IMR-90 (cell line): ENCODE measurements around the gene RSRC1. TPM values are rescaled to one million over a fixed set of nuclear protein-coding genes. Genes with fewer than 3 reads are reported as not detected.

Experiments
- ATAC-seq: fragments of 200-7000 bp; cut with Tn5 transposase; 2 replicates; pipeline ENCODE4 v1.9.1; 2020; ENCODE audit warnings: low read depth, mild to moderate bottlenecking, moderate library complexity
- BruUV-seq: library from RNA; stranded (reverse); fragments of 400-500 nt; replicated peaks from 2 replicates; lab custom pipeline; 2021; lab: Mats Ljungman, UMichigan
- CTCF ChIA-PET: fragments of 300-600 bp; formaldehyde crosslinking; extraction: SDS; loops from one replicate; lab custom pipeline; 2021; ENCODE audit warnings: antibody characterized with exemption; lab: Yijun Ruan, JAX
- POLR2A ChIA-PET: fragments of 300-600 bp; sonication (Branson Sonifier 250); formaldehyde crosslinking; loops from one replicate; lab custom pipeline; 2022; ENCODE audit warnings: antibody characterized with exemption; ENCODE audit not compliant: unreplicated experiment; lab: Charles Lee
- DNase-seq: peaks from one replicate; pipeline ENCODE4 v3.0.0; 2013
- H2AFZ ChIP-seq: replicated peaks from 2 replicates; pipeline ENCODE3; 2013; ENCODE audit warnings: low read length, mild to moderate bottlenecking; ENCODE audit not compliant: poor library complexity
- H2AK5ac ChIP-seq: 2 replicates; pipeline ENCODE4 v1.6.1; 2013; ENCODE audit warnings: low read depth, low read length, inconsistent platforms
- H2AK9ac ChIP-seq: replicated peaks from 2 replicates; pipeline ENCODE3; 2013; ENCODE audit warnings: mild to moderate bottlenecking, low read depth, low read length, moderate library complexity; ENCODE audit not compliant: poor library complexity
- H2BK120ac ChIP-seq: 2 replicates; pipeline ENCODE4 v1.6.1; 2013; ENCODE audit warnings: low read depth, low read length, inconsistent platforms
- H2BK15ac ChIP-seq: 3 replicates; pipeline ENCODE4 v1.6.1; 2013; ENCODE audit warnings: low read depth, low read length, inconsistent platforms
- H2BK20ac ChIP-seq: 2 replicates; pipeline ENCODE4 v1.6.1; 2013; ENCODE audit warnings: low read depth, mild to moderate bottlenecking, inconsistent platforms, low read length, moderate library complexity
- H2BK5ac ChIP-seq: 2 replicates; pipeline ENCODE4 v1.6.1; 2013; ENCODE audit warnings: mild to moderate bottlenecking, low read depth, low read length, inconsistent platforms; ENCODE audit not compliant: poor library complexity, severe bottlenecking
- H3K14ac ChIP-seq: replicated peaks from 2 replicates; pipeline ENCODE4 v1.6.1; 2013; ENCODE audit warnings: low read depth, low read length, inconsistent platforms
- H3K18ac ChIP-seq: 2 replicates; pipeline ENCODE4 v1.6.1; 2013; ENCODE audit warnings: low read depth, low read length, control low read depth
- H3K23ac ChIP-seq: 2 replicates; pipeline ENCODE4 v1.6.1; 2013; ENCODE audit warnings: low read depth, low read length, inconsistent platforms
- H3K27ac ChIP-seq: 2 replicates; pipeline ENCODE4 v1.5.1; 2013; ENCODE audit warnings: mild to moderate bottlenecking, control low read depth, low read length; ENCODE audit not compliant: insufficient read depth
- H3K27me3 ChIP-seq: 2 replicates; pipeline ENCODE4 v1.6.1; 2013; ENCODE audit warnings: low read length; ENCODE audit not compliant: control insufficient read depth, insufficient read depth
- H3K36me3 ChIP-seq: 2 replicates; pipeline ENCODE4 v1.6.1; 2013; ENCODE audit warnings: low read length, mixed read lengths; ENCODE audit not compliant: control insufficient read depth, insufficient read depth
- H3K4ac ChIP-seq: 2 replicates; pipeline ENCODE4 v1.6.1; 2013; ENCODE audit warnings: low read depth, low read length, inconsistent platforms
- H3K4me1 ChIP-seq: 2 replicates; pipeline ENCODE4 v1.6.1; 2013; ENCODE audit warnings: low read length, mixed read lengths; ENCODE audit not compliant: control insufficient read depth, insufficient read depth
- H3K4me2 ChIP-seq: 2 replicates; pipeline ENCODE4 v1.6.1; 2013; ENCODE audit warnings: low read depth, mild to moderate bottlenecking, control low read depth, low read length, moderate library complexity
- H3K4me3 ChIP-seq: 2 replicates; pipeline ENCODE4 v1.5.1; 2013; ENCODE audit warnings: low read depth, mild to moderate bottlenecking, control low read depth, low read length, moderate library complexity; ENCODE audit not compliant: insufficient read depth
- H3K56ac ChIP-seq: 2 replicates; pipeline ENCODE4 v1.6.1; 2013; ENCODE audit warnings: low read length, inconsistent platforms; ENCODE audit not compliant: insufficient read depth; ENCODE audit errors: extremely low read depth
- H3K79me1 ChIP-seq, 2 experiments: 2 replicates each; pipeline ENCODE4 v1.6.1; 2013; ENCODE audit warnings: low read length in 2 of 2, inconsistent platforms in 1 of 2, low read depth in 1 of 2
- H3K9ac ChIP-seq: 2 replicates; pipeline ENCODE4 v1.6.1; 2013; ENCODE audit warnings: low read depth, low read length, control low read depth
- H3K9me1 ChIP-seq: 2 replicates; pipeline ENCODE4 v1.6.1; 2013; ENCODE audit warnings: low read length, inconsistent platforms; ENCODE audit not compliant: insufficient read depth
- H3K9me3 ChIP-seq: 2 replicates; pipeline ENCODE4 v1.6.1; 2013; ENCODE audit warnings: low read length; ENCODE audit not compliant: control insufficient read depth, insufficient read depth
- H4K20me1 ChIP-seq: 2 replicates; pipeline ENCODE4 v1.6.1; 2013; ENCODE audit warnings: low read length, inconsistent platforms; ENCODE audit not compliant: insufficient read depth
- H4K5ac ChIP-seq: 2 replicates; pipeline ENCODE4 v1.6.1; 2013; ENCODE audit warnings: mild to moderate bottlenecking, low read depth, low read length, control low read depth
- H4K8ac ChIP-seq, 2 experiments: 2 replicates each; pipeline ENCODE4 v1.6.1; 2013; ENCODE audit warnings: low read depth in 2 of 2, low read length in 2 of 2, control low read depth in 1 of 2, inconsistent platforms in 1 of 2
- H4K91ac ChIP-seq: 2 replicates; pipeline ENCODE4 v1.6.1; 2013; ENCODE audit warnings: low read depth, low read length, inconsistent platforms; ENCODE audit not compliant: insufficient read depth
- CEBPB ChIP-seq: IDR thresholded peaks from 2 replicates; pipeline ENCODE4 v1.6.1; 2012; ENCODE audit warnings: low read depth, low read length, improper control_type of control experiment
- RCOR1 ChIP-seq: IDR thresholded peaks from 2 replicates; pipeline ENCODE4 v1.6.1; 2012; ENCODE audit warnings: mild to moderate bottlenecking, low read length, improper control_type of control experiment; ENCODE audit not compliant: insufficient replicate concordance
- WGBS, 2 experiments: methylation state at CpG; one replicate each; pipeline versions ENCODE4 v1.1.5 to v1.1.7; 2013; ENCODE audit warnings: missing lambda C conversion rate in 2 of 2; ENCODE audit not compliant: insufficient read length in 1 of 2; ENCODE audit errors: extremely low coverage in 2 of 2; 5-methylcytosine and 5-hydroxymethylcytosine counted together
- dilution Hi-C: fragments of 300-500 bp; cut with HindIII; formaldehyde crosslinking; loops from one replicate; pipeline ENCODE4 v1.14.3; 2018; ENCODE audit warnings: low sequenced_read_pairs; ENCODE audit not compliant: unreplicated experiment
- in situ Hi-C: fragments of 300-500 bp; cut with MboI; formaldehyde crosslinking; loops from 3 replicates; pipeline ENCODE4 v1.14.3; 2019; ENCODE audit warnings: low sequenced_read_pairs, inconsistent platforms, mixed read lengths
- intact Hi-C: fragments of 100-400 bp; cut with micrococcal nuclease; formaldehyde crosslinking; loops from 2 replicates; pipeline ENCODE4 v1.10.0; 2022
- polyA plus RNA-seq, 3 experiments: library from polyadenylated mRNA; depleted of rRNA; stranded (reverse); fragments of >200 nt; gene quantifications; 2 replicates each; pipeline ENCODE4 v1.2.3, GENCODE V29; 2012; ENCODE audit warnings: low replicate concordance in 1 of 3
- total RNA-seq: library from RNA; depleted of rRNA; stranded (reverse); fragments of >200 nt; gene quantifications from 2 replicates; pipeline ENCODE4 v1.2.3, GENCODE V29; 2012

The RSRC1 gene
- total and polyA plus RNA-seq, 2 of the 4 experiments (the other 2 are of a cell fraction) = 3.8 to 41.8 TPM

- H3K23ac ChIP-seq = no peak overlapping the region
- no peak overlapping the region for H4K5ac ChIP-seq
- no peak overlapping the region for H2BK120ac ChIP-seq
- H3K9me3 ChIP-seq = peaks cover 3% of the 10 kb centered on the region; the same call in 1 of the 2 replicates
- peaks cover 4 to 12% of the 10 kb centered on the region in 2 experiments; a peak in 3 of 4 replicates for H3K79me1 ChIP-seq
- ATAC-seq (peak; percentile 64), DNase-seq (peak; percentile 59)
- in situ Hi-C loops = no loop called here
- H2BK5ac ChIP-seq = peak overlapping the region; percentile 0
- no peak overlapping the region for H3K27ac ChIP-seq
- TF ChIP-seq CEBPB = no peak
- no peak for TF ChIP-seq RCOR1
- H3K18ac ChIP-seq = no peak overlapping the region
- no peak overlapping the region for H4K91ac ChIP-seq
- no peaks in the 10 kb centered on the region for H3K36me3 ChIP-seq
- H3K4me1 ChIP-seq = no peaks in the 10 kb centered on the region
- H2AFZ ChIP-seq = no peak overlapping the region
- no peak overlapping the region for H4K8ac ChIP-seq
- H2BK15ac ChIP-seq = no peak overlapping the region
- WGBS, 2 experiments = 60% methylated on average over 1 of the region's 2 CpGs; no CpG with 5 or more reads in 1 of the 2 experiments
- no peak overlapping the region for H2AK9ac ChIP-seq
- no peak overlapping the region for H3K56ac ChIP-seq
- ChIA-PET CTCF (interaction anchor here (1.3 kb wide), 1 partner anchor 8 kb away, joined by 5 read pairs; no protein-coding TSS in a partner anchor), POLR2A (no interaction called here)
- no peak overlapping the region for H3K9ac ChIP-seq
- intact Hi-C loops = no loop called here
- H3K4me3 ChIP-seq = no peak overlapping the region
- no peak overlapping the region for H3K4me2 ChIP-seq
- no peaks in the 10 kb centered on the region for H4K20me1 ChIP-seq
- H3K14ac ChIP-seq = no peak overlapping the region
- no peaks in the 10 kb centered on the region for H3K27me3 ChIP-seq
- H2BK20ac ChIP-seq = no peak overlapping the region
- H3K9me1 ChIP-seq = no peaks in the 10 kb centered on the region; the same call in 1 of the 2 replicates
- no peak overlapping the region for H3K4ac ChIP-seq
- BruUV-seq = no TSS peak
- dilution Hi-C loops = no loop called here
- no peak overlapping the region for H2AK5ac ChIP-seq
Observed at GRCh38 chr3:158152186-158152585, 42.3 kb downstream of the RSRC1 start.
